A549 (cell line): ENCODE data around the gene MED13L.

Experiments used
- CEBPB ChIP-seq, 2 experiments: fragments of >200 bp in 1 of 2; sonication (Bioruptor Twin) in 1 of 2; formaldehyde crosslinking in 1 of 2; IDR thresholded peaks; 2 replicates each; pipeline ENCODE4 v1.6.1; 2012 to 2016
- CTCF ChIP-seq: fragments of >200 bp; sonication (Bioruptor Twin); formaldehyde crosslinking; IDR thresholded peaks from 3 replicates; pipeline ENCODE4 v1.5.1; 2016
- ELK1 ChIP-seq: fragments of 150-350 bp; IDR thresholded peaks from 2 replicates; pipeline ENCODE4 v1.6.1; 2014; ENCODE audit warnings: low read depth, mild to moderate bottlenecking, low read length
- MYC ChIP-seq: IDR thresholded peaks from 2 replicates; pipeline ENCODE4 v1.6.1; 2012; ENCODE audit warnings: mild to moderate bottlenecking, inconsistent platforms, low read length, improper control_type of control experiment, borderline replicate concordance
- RNF2 ChIP-seq: fragments of 200-600 bp; sonication (generic); IDR thresholded peaks from 2 replicates; pipeline ENCODE4 v1.6.1; 2016; ENCODE audit warnings: low read depth, mild to moderate bottlenecking, antibody characterized with exemption, moderate library complexity, borderline replicate concordance

- TF ChIP-seq CTCF = no peak
- no peak for TF ChIP-seq RNF2
- TF ChIP-seq CEBPB (IDR thresholded peaks at IDR 0.05) = no peak
- TF ChIP-seq MYC = no peak
- no peak for TF ChIP-seq ELK1
These were observed 327.8 kb downstream of the MED13L start for GRCh38 chr12:115949675-115950074.
